H9 (cell line): ENCODE measurements around the gene UNC5B. TPM values are rescaled to one million over a fixed set of nuclear protein-coding genes. Genes with fewer than 3 reads are reported as not detected.

Experiments used
- DNase-seq: peaks from one replicate; pipeline ENCODE4 v3.0.0-alpha.2; 2017
- H2AFZ ChIP-seq: one replicate; pipeline ENCODE4 v1.6.1; 2013; ENCODE audit warnings: mild to moderate bottlenecking, low read length, control low read depth, moderate library complexity
- H2AK5ac ChIP-seq: 2 replicates; pipeline ENCODE4 v1.6.1; 2013; ENCODE audit warnings: low read length, control low read depth, mixed read lengths; ENCODE audit not compliant: insufficient read length
- H2BK120ac ChIP-seq: one replicate; pipeline ENCODE4 v1.6.1; 2013; ENCODE audit warnings: low read depth, mild to moderate bottlenecking, low read length, control low read depth, inconsistent platforms; ENCODE audit not compliant: poor library complexity, severe bottlenecking
- H2BK12ac ChIP-seq: 2 replicates; pipeline ENCODE4 v1.6.1; 2013; ENCODE audit warnings: low read length, control low read depth, mixed read lengths, low read depth; ENCODE audit not compliant: insufficient read length
- H2BK15ac ChIP-seq: 2 replicates; pipeline ENCODE4 v1.6.1; 2013; ENCODE audit warnings: low read depth, low read length, control low read depth
- H2BK20ac ChIP-seq: one replicate; pipeline ENCODE4 v1.6.1; 2013; ENCODE audit warnings: low read depth, mild to moderate bottlenecking, low read length, control low read depth, inconsistent platforms; ENCODE audit not compliant: poor library complexity, severe bottlenecking
- H2BK5ac ChIP-seq: 2 replicates; pipeline ENCODE4 v1.6.1; 2013; ENCODE audit warnings: low read length, control low read depth, mixed read lengths; ENCODE audit not compliant: insufficient read length
- H3K14ac ChIP-seq: 2 replicates; pipeline ENCODE4 v1.6.1; 2013; ENCODE audit warnings: low read length, control low read depth; ENCODE audit not compliant: insufficient read depth
- H3K18ac ChIP-seq: 2 replicates; pipeline ENCODE4 v1.6.1; 2013; ENCODE audit warnings: low read depth, mild to moderate bottlenecking, mixed read lengths, low read length, control low read depth; ENCODE audit not compliant: insufficient read length
- H3K23ac ChIP-seq: 2 replicates; pipeline ENCODE4 v1.6.1; 2013; ENCODE audit warnings: low read length, control low read depth, mixed read lengths, low read depth; ENCODE audit not compliant: insufficient read length
- H3K23me2 ChIP-seq: 2 replicates; pipeline ENCODE4 v1.6.1; 2013; ENCODE audit warnings: low read depth, mild to moderate bottlenecking, mixed read lengths, low read length, control low read depth; ENCODE audit not compliant: insufficient read length, poor library complexity, severe bottlenecking
- H3K27ac ChIP-seq: 2 replicates; pipeline ENCODE4 v1.5.1; 2013; ENCODE audit warnings: low read length, control low read depth, mixed read lengths, low read depth; ENCODE audit not compliant: insufficient read length
- H3K27me3 ChIP-seq: 2 replicates; pipeline ENCODE4 v1.6.1; 2013; ENCODE audit warnings: low read length, control low read depth, inconsistent platforms; ENCODE audit not compliant: insufficient read depth
- H3K4ac ChIP-seq: 2 replicates; pipeline ENCODE4 v1.6.1; 2013; ENCODE audit warnings: low read depth, mild to moderate bottlenecking, control low read depth, inconsistent platforms, low read length, moderate library complexity
- H3K4me1 ChIP-seq: 2 replicates; pipeline ENCODE4 v1.6.1; 2013; ENCODE audit warnings: low read length, control low read depth, inconsistent platforms; ENCODE audit not compliant: insufficient read depth
- H3K4me2 ChIP-seq: 2 replicates; pipeline ENCODE4 v1.6.1; 2013; ENCODE audit warnings: low read length, control low read depth, mixed read lengths; ENCODE audit not compliant: insufficient read length, insufficient read depth
- H3K56ac ChIP-seq: 2 replicates; pipeline ENCODE4 v1.6.1; 2013; ENCODE audit warnings: low read depth, mild to moderate bottlenecking, mixed read lengths, low read length, control low read depth; ENCODE audit not compliant: insufficient read length
- H3K79me1 ChIP-seq: 2 replicates; pipeline ENCODE4 v1.6.1; 2013; ENCODE audit warnings: low read depth, mild to moderate bottlenecking, moderate library complexity, low read length, control low read depth, inconsistent platforms; ENCODE audit not compliant: insufficient read depth, poor library complexity, severe bottlenecking
- H3K79me2 ChIP-seq: 2 replicates; pipeline ENCODE4 v1.6.1; 2013; ENCODE audit warnings: low read length, control low read depth, inconsistent platforms; ENCODE audit not compliant: insufficient read depth
- H3K9ac ChIP-seq: 2 replicates; pipeline ENCODE4 v1.6.1; 2013; ENCODE audit warnings: low read length, control low read depth, mixed read lengths; ENCODE audit not compliant: insufficient read length; ENCODE audit errors: extremely low read depth
- H3K9me3 ChIP-seq: one replicate; pipeline ENCODE4 v1.6.1; 2013; ENCODE audit warnings: low read depth, low read length, inconsistent platforms; ENCODE audit not compliant: control insufficient read depth
- H3T11ph ChIP-seq: one replicate; pipeline ENCODE4 v1.6.1; 2013; ENCODE audit warnings: mild to moderate bottlenecking, low read length, control low read depth, inconsistent platforms
- H4K20me1 ChIP-seq: one replicate; pipeline ENCODE4 v1.6.1; 2013; ENCODE audit not compliant: control insufficient read depth, insufficient read length, insufficient read depth
- H4K5ac ChIP-seq: 2 replicates; pipeline ENCODE4 v1.6.1; 2013; ENCODE audit warnings: low read depth, mild to moderate bottlenecking, mixed read lengths, low read length, control low read depth; ENCODE audit not compliant: insufficient read length
- H4K8ac ChIP-seq: replicated peaks from 2 replicates; pipeline ENCODE4 v1.6.1; 2013; ENCODE audit warnings: low read length, control low read depth, mixed read lengths, low read depth; ENCODE audit not compliant: insufficient read length
- H4K91ac ChIP-seq: 2 replicates; pipeline ENCODE4 v1.6.1; 2013; ENCODE audit warnings: low read depth, mild to moderate bottlenecking, moderate library complexity, mixed read lengths, low read length, control low read depth; ENCODE audit not compliant: insufficient read length
- H3K27ac Mint-ChIP-seq, 3 experiments: 2 replicates in 2 of 3; 3 replicates in 1 of 3; pipeline ENCODE4 v1.8.0; 2020 to 2021; ENCODE audit warnings: mixed read lengths in 3 of 3, mild to moderate bottlenecking in 1 of 3, moderate library complexity in 1 of 3
- H3K27me3 Mint-ChIP-seq: 2 replicates; pipeline ENCODE4 v1.8.0; 2021; ENCODE audit warnings: low read depth, mild to moderate bottlenecking, moderate library complexity, mixed read lengths
- H3K36me3 Mint-ChIP-seq, 3 experiments: 2 replicates in 2 of 3; 3 replicates in 1 of 3; pipeline ENCODE4 v1.8.0; 2020 to 2021; ENCODE audit warnings: low read depth in 3 of 3, mixed read lengths in 3 of 3; ENCODE audit not compliant: insufficient read depth in 1 of 3
- H3K4me1 Mint-ChIP-seq, 2 experiments: 2 replicates each; pipeline ENCODE4 v1.8.0; 2020; ENCODE audit warnings: mixed read lengths in 2 of 2
- H3K4me3 Mint-ChIP-seq, 2 experiments: 2 replicates in 1 of 2; 3 replicates in 1 of 2; pipeline ENCODE4 v1.8.0; 2020 to 2021; ENCODE audit warnings: mild to moderate bottlenecking in 2 of 2, mixed read lengths in 2 of 2, moderate library complexity in 1 of 2
- H3K9me3 Mint-ChIP-seq, 2 experiments: 2 replicates in 1 of 2; 3 replicates in 1 of 2; pipeline ENCODE4 v1.8.0; 2020; ENCODE audit warnings: mild to moderate bottlenecking in 2 of 2, mixed read lengths in 2 of 2, moderate library complexity in 1 of 2
- CTCF ChIP-seq: fragments of 200-600 bp; sonication (generic); conservative IDR thresholded peaks from 3 replicates; pipeline ENCODE4 v1.8.0; 2021; ENCODE audit warnings: antibody characterized with exemption, mild to moderate bottlenecking
- WGBS: extraction: QIAGEN DNeasy Blood & Tissue Kit; methylation state at CpG from one replicate; pipeline ENCODE4 v1.1.7; 2013; ENCODE audit warnings: missing lambda C conversion rate, low lambda C conversion rate, mixed read lengths; ENCODE audit not compliant: insufficient read length; ENCODE audit errors: extremely low coverage; 5-methylcytosine and 5-hydroxymethylcytosine counted together
- long read RNA-seq: library from polyadenylated mRNA; unstranded; transcript quantifications from one replicate; pipeline ENCODE4 v2.0.0, GENCODE V29; 2020
- total RNA-seq: library from RNA; stranded (reverse); gene quantifications from 2 replicates; pipeline ENCODE4 v1.2.1, GENCODE V29; 2021

The UNC5B gene
- total RNA-seq, result 28.4 and 29.7 TPM in 2 replicates
- long read RNA-seq, partial matches to known transcripts, result 36 of 58 reads
- long read RNA-seq, other reads (novel, unspliced or antisense), result 22 of 58 reads

GRCh38 chr10:71212318-71213126 is at the start of gene UNC5B:
Gene UNC5B (plus strand): TSS chr10:71212570. CDS start chr10:71212986, 416 bp downstream.
- H4K5ac ChIP-seq, result no peak within 1 kb of the TSS
- peak within 1 kb of the TSS; percentile 93 for H3K4me2 ChIP-seq
- Mint-ChIP-seq H3K4me3 (peak within 1 kb of the TSS; percentile 82 to 91), H3K9me3 (no peaks in the 10 kb centered on the region; a peak in 2 of 5 replicates), H3K36me3 (no peaks in the 10 kb centered on the region), H3K27me3 (peaks cover 59% of the 10 kb centered on the region), H3K27ac (peak within 1 kb of the TSS in 2 of 3 experiments; percentile 70 to 73; a peak in 2 of 7 replicates), H3K4me1 (peaks cover 52 to 61% of the 10 kb centered on the region in 2 experiments)
- H3K27ac ChIP-seq, result no peak within 1 kb of the TSS
- peak within 1 kb of the TSS; percentile 36; the same call in 1 of the 2 replicates for H3K14ac ChIP-seq
- no peak within 1 kb of the TSS for H2AK5ac ChIP-seq
- peaks cover 14% of the 10 kb centered on the region; the same call in 1 of the 2 replicates for H3K27me3 ChIP-seq
- H2AFZ ChIP-seq, result no peak within 1 kb of the TSS
- TF ChIP-seq CTCF, result peak; percentile 46; the same call in 2 of the 3 replicates
- no peak within 1 kb of the TSS for H2BK20ac ChIP-seq
- H2BK15ac ChIP-seq, result no peak within 1 kb of the TSS
- H3K79me1 ChIP-seq, result no peaks in the 10 kb centered on the region
- H3K18ac ChIP-seq, result no peak within 1 kb of the TSS
- no peak within 1 kb of the TSS for H3K23ac ChIP-seq
- peaks cover 24% of the 10 kb centered on the region for H3K23me2 ChIP-seq
- H4K91ac ChIP-seq, result no peak within 1 kb of the TSS
- H3K56ac ChIP-seq, result no peak within 1 kb of the TSS
- no peak within 1 kb of the TSS for H2BK5ac ChIP-seq
- H4K20me1 ChIP-seq, result no peaks in the 10 kb centered on the region
- no CpG with 5 or more reads among the region's 109 CpGs for WGBS
- no peak within 1 kb of the TSS for H2BK120ac ChIP-seq
- H3K4ac ChIP-seq, result no peak within 1 kb of the TSS
- peak; percentile 87 for DNase-seq
- H3K4me1 ChIP-seq, result peaks cover 21% of the 10 kb centered on the region
- H4K8ac ChIP-seq, result no peak within 1 kb of the TSS
- H3K9me3 ChIP-seq, result no peaks in the 10 kb centered on the region
- peak within 1 kb of the TSS; percentile 6 for H3K9ac ChIP-seq
- no peaks in the 10 kb centered on the region; the same call in 1 of the 2 replicates for H3K79me2 ChIP-seq
- H3T11ph ChIP-seq, result no peak within 1 kb of the TSS
- no peak within 1 kb of the TSS for H2BK12ac ChIP-seq
